OCI-LY1 (cell line): Measurements from ENCODE around the gene CYSRT1.

ENCODE experiments used
- H2AFZ ChIP-seq: fragments of 200-600 bp; sonication (generic), shearing (Covaris generic); 2 replicates; pipeline ENCODE4 v1.6.0; 2014; ENCODE audit warnings: antibody characterized with exemption, mild to moderate bottlenecking, low read length
- H3F3A ChIP-seq: fragments of 200-600 bp; sonication (generic), shearing (Covaris generic); 2 replicates; pipeline ENCODE4 v1.6.0; 2014; ENCODE audit warnings: mild to moderate bottlenecking, antibody characterized with exemption, low read length, moderate library complexity; ENCODE audit not compliant: insufficient read depth
- H3K27ac ChIP-seq: fragments of 200-600 bp; sonication (generic); 2 replicates; pipeline ENCODE4 v1.5.1; 2014; ENCODE audit warnings: low read length, mixed run types, mild to moderate bottlenecking, low read depth; ENCODE audit not compliant: poor library complexity, severe bottlenecking
- H3K27me3 ChIP-seq: fragments of 200-600 bp; sonication (generic); 2 replicates; pipeline ENCODE4 v1.6.0; 2014; ENCODE audit warnings: antibody characterized with exemption, mild to moderate bottlenecking, low read length, moderate library complexity; ENCODE audit not compliant: insufficient read depth
- H3K36me3 ChIP-seq: fragments of 200-600 bp; sonication (generic); 2 replicates; pipeline ENCODE4 v1.6.1; 2014; ENCODE audit warnings: mild to moderate bottlenecking, antibody characterized with exemption, low read length, moderate library complexity, mixed read lengths; ENCODE audit not compliant: insufficient read depth
- H3K4me1 ChIP-seq: fragments of 200-600 bp; sonication (generic); 2 replicates; pipeline ENCODE4 v1.5.1; 2014; ENCODE audit warnings: mild to moderate bottlenecking, low read length, moderate library complexity; ENCODE audit not compliant: insufficient read depth, severe bottlenecking
- H3K4me2 ChIP-seq: fragments of 200-600 bp; sonication (generic), shearing (Covaris generic); 2 replicates; pipeline ENCODE4 v1.6.1; 2014; ENCODE audit warnings: low read length
- H3K4me3 ChIP-seq: fragments of 200-600 bp; sonication (generic); 2 replicates; pipeline ENCODE4 v1.5.1; 2014; ENCODE audit warnings: low read length, low read depth, mild to moderate bottlenecking, mixed read lengths; ENCODE audit not compliant: poor library complexity, severe bottlenecking
- H3K79me2 ChIP-seq: fragments of 200-600 bp; shearing (Covaris generic); 2 replicates; pipeline ENCODE4 v1.6.1; 2016; ENCODE audit warnings: mixed run types, low read length, mixed read lengths; ENCODE audit not compliant: insufficient read depth
- H3K9ac ChIP-seq: fragments of 200-600 bp; sonication (generic), shearing (Covaris generic); 2 replicates; pipeline ENCODE4 v1.6.1; 2014; ENCODE audit warnings: mild to moderate bottlenecking, low read length, mixed read lengths
- H3K9me2 ChIP-seq: fragments of 200-600 bp; sonication (generic), shearing (Covaris generic); 2 replicates; pipeline ENCODE4 v1.6.1; 2014; ENCODE audit warnings: low read depth, mild to moderate bottlenecking, low read length, mixed read lengths
- H3K9me3 ChIP-seq: fragments of 200-600 bp; shearing (Covaris generic); 2 replicates; pipeline ENCODE4 v1.6.1; 2014; ENCODE audit warnings: low read length, mixed read lengths
- H4K20me1 ChIP-seq: fragments of 200-600 bp; sonication (generic), shearing (Covaris generic); 2 replicates; pipeline ENCODE4 v1.6.0; 2016; ENCODE audit warnings: mild to moderate bottlenecking, low read length; ENCODE audit not compliant: insufficient read depth
- CTCF ChIP-seq: fragments of 200-600 bp; sonication (generic), shearing (Covaris generic); IDR thresholded peaks from 2 replicates; pipeline ENCODE4 v1.5.1; 2017; ENCODE audit warnings: mild to moderate bottlenecking, antibody characterized with exemption, low read length, moderate library complexity, mixed read lengths
- EZH2 ChIP-seq: fragments of 200-600 bp; sonication (generic), shearing (Covaris generic); IDR thresholded peaks from 2 replicates; pipeline ENCODE4 v1.8.0; 2017; ENCODE audit warnings: borderline replicate concordance, mixed run types, mild to moderate bottlenecking, antibody characterized with exemption, low read length, moderate library complexity, mixed read lengths

CYSRT1 gene

GRCh38 chr9:137183980-137184595 is 40.9 kb upstream of the CYSRT1 start:
- no peak overlapping the region for H3K9ac ChIP-seq
- H3K79me2 ChIP-seq, result peaks cover 4% of the 10 kb centered on the region
- no peaks in the 10 kb centered on the region for H3K9me3 ChIP-seq
- H3K4me3 ChIP-seq, result no peak overlapping the region
- H3K9me2 ChIP-seq, result no peaks in the 10 kb centered on the region
- no peak overlapping the region for H3K4me2 ChIP-seq
- H4K20me1 ChIP-seq, result no peaks in the 10 kb centered on the region
- H3K27ac ChIP-seq, result no peak overlapping the region
- TF ChIP-seq EZH2 (no peak), CTCF (no peak)
- H3K4me1 ChIP-seq, result peaks cover 21% of the 10 kb centered on the region
- H3K36me3 ChIP-seq, result peaks cover 45% of the 10 kb centered on the region
- H3F3A ChIP-seq, result no peaks in the 10 kb centered on the region
- no peak overlapping the region for H2AFZ ChIP-seq
- no peaks in the 10 kb centered on the region for H3K27me3 ChIP-seq

- TF ChIP-seq EZH2 (no peak), CTCF (no peak)
- Histone ChIP-seq H3K9ac (no peak overlapping the region), H3K9me3 (no peaks in the 10 kb centered on the region), H3K4me3 (no peak overlapping the region), H3K27me3 (no peaks in the 10 kb centered on the region), H4K20me1 (no peaks in the 10 kb centered on the region), H3K27ac (no peak overlapping the region), H3K9me2 (no peaks in the 10 kb centered on the region), H3F3A (no peaks in the 10 kb centered on the region), H3K79me2 (peaks cover 4% of the 10 kb centered on the region), H3K4me2 (no peak overlapping the region), H3K36me3 (peaks cover 41% of the 10 kb centered on the region), H2AFZ (no peak overlapping the region), H3K4me1 (peaks cover 30% of the 10 kb centered on the region)
Measured at GRCh38 chr9:137184881-137185660, 39.9 kb upstream of the CYSRT1 start.

- Histone ChIP-seq H3K27ac (no peak overlapping the region), H3F3A (no peaks in the 10 kb centered on the region), H2AFZ (no peak overlapping the region), H3K4me1 (peaks cover 30% of the 10 kb centered on the region), H3K4me2 (no peak overlapping the region), H3K9me3 (no peaks in the 10 kb centered on the region), H3K9ac (no peak overlapping the region), H3K9me2 (no peaks in the 10 kb centered on the region), H3K36me3 (peaks cover 41% of the 10 kb centered on the region), H3K79me2 (peaks cover 4% of the 10 kb centered on the region), H3K27me3 (no peaks in the 10 kb centered on the region), H3K4me3 (no peak overlapping the region), H4K20me1 (no peaks in the 10 kb centered on the region)
- TF ChIP-seq EZH2 (no peak), CTCF (no peak)
Measured at GRCh38 chr9:137185921-137186320, 39.1 kb upstream of the CYSRT1 start.
